Lower leg skin (tissue), 4 donors: Measurements from ENCODE around the gene TSPAN16. TPM values are rescaled to one million over a fixed set of nuclear protein-coding genes. Genes with fewer than 3 reads are reported as not detected.

Source experiments
- DNase-seq, 2 donors: peaks; one replicate each; pipeline ENCODE4 v3.0.0-alpha.2; 2019; ENCODE audit warnings: low spot score in 2 of 2
- H3K4me3 ChIP-seq: fragments of 200-600 bp; sonication (generic); 2 replicates; pipeline ENCODE4 v1.5.1; 2017; ENCODE audit warnings: mild to moderate bottlenecking, low read depth; ENCODE audit not compliant: poor library complexity, severe bottlenecking
- CTCF ChIP-seq, 3 donors: fragments of 450-650 bp; IDR thresholded peaks; one replicate each; pipeline ENCODE4 v1.5.1; 2016; ENCODE audit warnings: antibody characterized with exemption in 3 of 3, mild to moderate bottlenecking in 3 of 3, moderate library complexity in 2 of 3
- POLR2A ChIP-seq, 2 donors: fragments of 450-650 bp; IDR thresholded peaks; one replicate each; pipeline ENCODE4 v1.6.1; 2016 to 2017; ENCODE audit warnings: antibody characterized with exemption in 2 of 2, mild to moderate bottlenecking in 1 of 2, moderate library complexity in 1 of 2
- WGBS, 2 donors: methylation state at CpG; one replicate each; pipeline ENCODE4 v1.1.5; 2018; 5-methylcytosine and 5-hydroxymethylcytosine counted together
- intact Hi-C: fragments of 100-400 bp; cut with DNase I; formaldehyde crosslinking; loops from one replicate; pipeline ENCODE4 v1.15.0; 2023; ENCODE audit warnings: low total_unique reads
- total RNA-seq, 4 donors: library from RNA; depleted of rRNA; stranded (reverse); fragments of >200 nt; gene quantifications; one replicate each; pipeline ENCODE4 v1.1.0, GENCODE V29; 2016

TSPAN16 gene
- total RNA-seq, 4 donors from 2014 or later, result not detected

- WGBS, 2 donors, result 82 to 88% methylated on average over 11 of the region's 11 CpGs
- no peak for DNase-seq
- no peak overlapping the region for H3K4me3 ChIP-seq
- no peak for TF ChIP-seq POLR2A (IDR thresholded peaks at IDR 0.05)
- intact Hi-C loops, result no loop called here
These were observed 44.2 kb upstream of the TSPAN16 start for GRCh38 chr19:11251650-11252314.

GRCh38 chr19:11252665-11253355, 43.1 kb upstream of the TSPAN16 start:
- no peak for DNase-seq
- WGBS, 2 donors, result 83 to 84% methylated on average over 18 to 19 of the region's 19 CpGs
- H3K4me3 ChIP-seq, result no peak overlapping the region
- intact Hi-C loops, result no loop called here
- TF ChIP-seq POLR2A (IDR thresholded peaks at IDR 0.05) (no peak), CTCF (IDR thresholded peaks at IDR 0.05) (no peak)

- WGBS, 2 donors, result 90 to 95% methylated on average over 5 of the region's 5 CpGs
- H3K4me3 ChIP-seq, result no peak overlapping the region
- intact Hi-C loops, result no loop called here
These were observed 41.3 kb upstream of the TSPAN16 start for GRCh38 chr19:11254666-11255065.

GRCh38 chr19:11256189-11256588, 39.8 kb upstream of the TSPAN16 start:
- DNase-seq, result no peak
- intact Hi-C loops, result no loop called here
- WGBS, 2 donors, result 25 to 51% methylated on average over 7 of the region's 7 CpGs
- H3K4me3 ChIP-seq, result no peak overlapping the region
- TF ChIP-seq CTCF (IDR thresholded peaks at IDR 0.05), result no peak
- TF ChIP-seq POLR2A (IDR thresholded peaks at IDR 0.05), result no peak

More at GRCh38 chr19:11254666-11255065, 41.3 kb upstream of the TSPAN16 start:
- DNase-seq, result no peak
- TF ChIP-seq POLR2A (IDR thresholded peaks at IDR 0.05) (no peak), CTCF (IDR thresholded peaks at IDR 0.05) (no peak)

GRCh38 chr19:11257846-11258380, 38.0 kb upstream of the TSPAN16 start:
- no peak for DNase-seq
- H3K4me3 ChIP-seq, result no peak overlapping the region
- TF ChIP-seq POLR2A (IDR thresholded peaks at IDR 0.05) (no peak), CTCF (IDR thresholded peaks at IDR 0.05) (no peak)
- WGBS, 2 donors, result 84 to 91% methylated on average over 3 of the region's 3 CpGs
- intact Hi-C loops, result no loop called here

GRCh38 chr19:11260996-11261395, 35.0 kb upstream of the TSPAN16 start:
- intact Hi-C loops, result no loop called here
- WGBS, 2 donors, result 75 to 80% methylated on average over 5 of the region's 5 CpGs
- no peak overlapping the region for H3K4me3 ChIP-seq
- DNase-seq, result no peak
- TF ChIP-seq POLR2A (IDR thresholded peaks at IDR 0.05) (no peak), CTCF (IDR thresholded peaks at IDR 0.05) (no peak)
